ENCODE data around the gene ZNF563.

GRCh38 chr19:12365236-12366162 lies 32.1 kb upstream of the ZNF563 start, which contains the start of gene ZNF442:
- TF ChIP-seq EZH2phosphoT487 (IDR thresholded peaks at IDR 0.05; ENCODE audit: low read length) = no peak
- TF ChIP-seq, protein P1, sequence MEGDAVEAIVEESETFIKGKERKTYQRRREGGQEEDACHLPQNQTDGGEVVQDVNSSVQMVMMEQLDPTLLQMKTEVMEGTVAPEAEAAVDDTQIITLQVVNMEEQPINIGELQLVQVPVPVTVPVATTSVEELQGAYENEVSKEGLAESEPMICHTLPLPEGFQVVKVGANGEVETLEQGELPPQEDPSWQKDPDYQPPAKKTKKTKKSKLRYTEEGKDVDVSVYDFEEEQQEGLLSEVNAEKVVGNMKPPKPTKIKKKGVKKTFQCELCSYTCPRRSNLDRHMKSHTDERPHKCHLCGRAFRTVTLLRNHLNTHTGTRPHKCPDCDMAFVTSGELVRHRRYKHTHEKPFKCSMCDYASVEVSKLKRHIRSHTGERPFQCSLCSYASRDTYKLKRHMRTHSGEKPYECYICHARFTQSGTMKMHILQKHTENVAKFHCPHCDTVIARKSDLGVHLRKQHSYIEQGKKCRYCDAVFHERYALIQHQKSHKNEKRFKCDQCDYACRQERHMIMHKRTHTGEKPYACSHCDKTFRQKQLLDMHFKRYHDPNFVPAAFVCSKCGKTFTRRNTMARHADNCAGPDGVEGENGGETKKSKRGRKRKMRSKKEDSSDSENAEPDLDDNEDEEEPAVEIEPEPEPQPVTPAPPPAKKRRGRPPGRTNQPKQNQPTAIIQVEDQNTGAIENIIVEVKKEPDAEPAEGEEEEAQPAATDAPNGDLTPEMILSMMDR (IDR thresholded peaks at IDR 0.05; ENCODE audit: low read length) = peak; percentile 52
